ENCODE measurements around the gene CYP3A7.

- TF ChIP-seq CTCF (conservative IDR thresholded peaks at IDR 0.05 in 1 of 2, IDR thresholded peaks at IDR 0.05 in 1 of 2; ENCODE audit: low read depth in 1 of 2, low read length in 2 of 2) (no peak), EZH2 (IDR thresholded peaks at IDR 0.05; ENCODE audit: low read length, missing control alignments) (no peak)
These were observed 40.1 kb downstream of the CYP3A7 start for GRCh38 chr7:99694912-99695304.

Measured in fibroblast of lung (primary cell).